ENCODE results near the gene LBHD1.

DNA sequence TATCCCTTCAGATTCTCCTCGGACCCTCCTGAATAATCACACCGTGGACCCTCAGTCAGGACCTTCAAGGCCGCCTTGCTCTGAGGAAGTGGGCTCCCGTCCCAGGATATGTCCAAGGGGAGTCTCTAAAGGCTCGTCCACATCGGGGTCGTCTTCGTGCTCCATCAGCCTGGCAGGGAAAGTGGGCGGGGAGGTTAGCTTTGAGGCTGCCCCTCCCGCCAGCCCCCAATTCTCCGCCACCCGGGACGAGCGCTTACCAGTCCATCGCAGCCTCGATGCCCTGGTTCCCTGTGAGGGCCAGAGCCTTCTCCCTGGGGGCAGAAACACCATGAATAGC is 6.3 kb upstream of the LBHD1 start:
- TF ChIP-seq, protein P1, sequence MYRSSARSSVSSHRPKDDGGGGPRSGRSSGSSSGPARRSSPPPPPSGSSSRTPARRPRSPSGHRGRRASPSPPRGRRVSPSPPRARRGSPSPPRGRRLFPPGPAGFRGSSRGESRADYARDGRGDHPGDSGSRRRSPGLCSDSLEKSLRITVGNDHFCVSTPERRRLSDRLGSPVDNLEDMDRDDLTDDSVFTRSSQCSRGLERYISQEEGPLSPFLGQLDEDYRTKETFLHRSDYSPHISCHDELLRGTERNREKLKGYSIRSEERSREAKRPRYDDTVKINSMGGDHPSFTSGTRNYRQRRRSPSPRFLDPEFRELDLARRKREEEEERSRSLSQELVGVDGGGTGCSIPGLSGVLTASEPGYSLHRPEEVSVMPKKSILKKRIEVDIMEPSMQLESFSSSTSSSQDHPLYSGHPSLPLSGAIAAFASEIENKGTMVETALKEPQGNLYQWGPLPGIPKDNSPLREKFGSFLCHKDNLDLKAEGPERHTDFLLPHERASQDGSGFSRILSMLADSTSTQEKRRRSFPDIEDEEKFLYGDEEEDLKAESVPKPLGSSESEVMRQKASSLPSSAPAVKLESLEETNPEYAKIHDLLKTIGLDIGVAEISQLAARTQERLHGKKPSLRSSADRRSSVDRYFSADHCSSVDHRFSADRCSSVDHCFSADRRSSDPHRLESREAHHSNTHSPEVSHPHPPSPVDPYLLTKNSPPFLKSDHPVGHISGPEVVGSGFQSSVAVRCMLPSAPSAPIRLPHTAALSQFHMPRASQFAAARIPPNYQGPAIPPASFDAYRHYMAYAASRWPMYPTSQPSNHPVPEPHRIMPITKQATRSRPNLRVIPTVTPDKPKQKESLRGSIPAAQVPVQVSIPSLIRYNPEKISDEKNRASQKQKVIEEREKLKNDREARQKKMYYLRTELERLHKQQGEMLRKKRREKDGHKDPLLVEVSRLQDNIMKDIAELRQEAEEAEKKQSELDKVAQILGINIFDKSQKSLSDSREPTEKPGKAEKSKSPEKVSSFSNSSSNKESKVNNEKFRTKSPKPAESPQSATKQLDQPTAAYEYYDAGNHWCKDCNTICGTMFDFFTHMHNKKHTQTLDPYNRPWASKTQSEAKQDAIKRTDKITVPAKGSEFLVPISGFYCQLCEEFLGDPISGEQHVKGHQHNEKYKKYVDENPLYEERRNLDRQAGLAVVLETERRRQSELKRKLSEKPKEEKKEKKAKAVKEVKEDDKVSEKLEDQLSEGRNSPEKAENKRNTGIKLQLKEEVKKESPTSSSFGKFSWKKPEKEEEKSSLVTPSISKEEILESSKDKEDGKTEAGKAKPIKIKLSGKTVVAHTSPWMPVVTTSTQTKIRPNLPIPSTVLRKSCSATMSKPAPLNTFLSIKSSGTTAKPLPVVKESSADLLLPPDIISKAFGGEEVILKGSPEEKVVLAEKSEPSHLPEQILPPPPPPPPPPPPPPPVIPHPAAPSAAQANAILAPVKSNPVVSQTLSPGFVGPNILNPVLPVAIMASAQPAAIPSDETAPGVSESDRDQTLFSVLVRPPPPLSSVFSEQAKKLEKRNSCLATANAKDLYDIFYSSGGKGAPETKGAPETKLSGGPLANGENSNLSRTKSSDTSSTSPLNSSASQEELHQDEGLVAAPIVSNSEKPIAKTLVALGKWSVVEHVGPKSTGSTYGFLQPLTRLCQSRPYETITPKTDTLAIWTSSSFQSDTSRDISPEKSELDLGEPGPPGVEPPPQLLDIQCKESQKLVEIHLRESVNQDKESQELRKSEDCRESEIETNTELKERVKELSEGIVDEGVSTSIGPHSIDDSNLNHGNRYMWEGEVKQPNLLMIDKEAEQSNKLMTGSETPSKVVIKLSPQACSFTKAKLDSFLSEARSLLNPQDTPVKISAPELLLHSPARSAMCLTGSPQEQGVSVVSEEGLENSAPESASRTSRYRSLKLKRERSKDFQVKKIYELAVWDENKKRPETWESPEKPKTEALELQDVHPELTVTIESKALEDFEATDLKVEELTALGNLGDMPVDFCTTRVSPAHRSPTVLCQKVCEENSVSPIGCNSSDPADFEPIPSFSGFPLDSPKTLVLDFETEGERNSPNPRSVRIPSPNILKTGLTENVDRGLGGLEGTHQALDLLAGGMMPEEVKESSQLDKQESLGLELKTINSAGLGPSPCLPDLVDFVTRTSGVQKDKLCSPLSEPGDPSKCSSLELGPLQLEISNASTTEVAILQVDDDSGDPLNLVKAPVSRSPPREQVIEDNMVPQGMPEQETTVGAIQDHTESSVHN (CRISPR knock-in tag; IDR thresholded peaks at IDR 0.05) = no peak
- no peak for TF ChIP-seq KDM5A (IDR thresholded peaks at IDR 0.05; ENCODE audit: borderline replicate concordance, low read length)
- TF ChIP-seq THYN1 (CRISPR knock-in tag; IDR thresholded peaks at IDR 0.05; ENCODE audit: borderline replicate concordance, low read depth) = no peak
- TF ChIP-seq TBL1XR1 (IDR thresholded peaks at IDR 0.05; ENCODE audit: borderline replicate concordance, low read length, partially characterized antibody) = no peak
- no peak for TF ChIP-seq SP2 (CRISPR knock-in tag; IDR thresholded peaks at IDR 0.05)
- TF ChIP-seq MEIS2 (CRISPR knock-in tag; IDR thresholded peaks at IDR 0.05) = no peak
- no peak for TF ChIP-seq ZNF616 (CRISPR knock-in tag; IDR thresholded peaks at IDR 0.05; ENCODE audit: low read depth)
- TF ChIP-seq ZNF326 (CRISPR knock-in tag; IDR thresholded peaks at IDR 0.05; ENCODE audit: borderline replicate concordance) = no peak
- TF ChIP-seq, protein P2, sequence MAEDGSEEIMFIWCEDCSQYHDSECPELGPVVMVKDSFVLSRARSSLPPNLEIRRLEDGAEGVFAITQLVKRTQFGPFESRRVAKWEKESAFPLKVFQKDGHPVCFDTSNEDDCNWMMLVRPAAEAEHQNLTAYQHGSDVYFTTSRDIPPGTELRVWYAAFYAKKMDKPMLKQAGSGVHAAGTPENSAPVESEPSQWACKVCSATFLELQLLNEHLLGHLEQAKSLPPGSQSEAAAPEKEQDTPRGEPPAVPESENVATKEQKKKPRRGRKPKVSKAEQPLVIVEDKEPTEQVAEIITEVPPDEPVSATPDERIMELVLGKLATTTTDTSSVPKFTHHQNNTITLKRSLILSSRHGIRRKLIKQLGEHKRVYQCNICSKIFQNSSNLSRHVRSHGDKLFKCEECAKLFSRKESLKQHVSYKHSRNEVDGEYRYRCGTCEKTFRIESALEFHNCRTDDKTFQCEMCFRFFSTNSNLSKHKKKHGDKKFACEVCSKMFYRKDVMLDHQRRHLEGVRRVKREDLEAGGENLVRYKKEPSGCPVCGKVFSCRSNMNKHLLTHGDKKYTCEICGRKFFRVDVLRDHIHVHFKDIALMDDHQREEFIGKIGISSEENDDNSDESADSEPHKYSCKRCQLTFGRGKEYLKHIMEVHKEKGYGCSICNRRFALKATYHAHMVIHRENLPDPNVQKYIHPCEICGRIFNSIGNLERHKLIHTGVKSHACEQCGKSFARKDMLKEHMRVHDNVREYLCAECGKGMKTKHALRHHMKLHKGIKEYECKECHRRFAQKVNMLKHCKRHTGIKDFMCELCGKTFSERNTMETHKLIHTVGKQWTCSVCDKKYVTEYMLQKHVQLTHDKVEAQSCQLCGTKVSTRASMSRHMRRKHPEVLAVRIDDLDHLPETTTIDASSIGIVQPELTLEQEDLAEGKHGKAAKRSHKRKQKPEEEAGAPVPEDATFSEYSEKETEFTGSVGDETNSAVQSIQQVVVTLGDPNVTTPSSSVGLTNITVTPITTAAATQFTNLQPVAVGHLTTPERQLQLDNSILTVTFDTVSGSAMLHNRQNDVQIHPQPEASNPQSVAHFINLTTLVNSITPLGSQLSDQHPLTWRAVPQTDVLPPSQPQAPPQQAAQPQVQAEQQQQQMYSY (CRISPR knock-in tag; IDR thresholded peaks at IDR 0.05) = no peak
- no peak for TF ChIP-seq SALL2 (CRISPR knock-in tag; IDR thresholded peaks at IDR 0.05)
- TF ChIP-seq, protein P3, sequence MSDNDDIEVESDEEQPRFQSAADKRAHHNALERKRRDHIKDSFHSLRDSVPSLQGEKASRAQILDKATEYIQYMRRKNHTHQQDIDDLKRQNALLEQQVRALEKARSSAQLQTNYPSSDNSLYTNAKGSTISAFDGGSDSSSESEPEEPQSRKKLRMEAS (IDR thresholded peaks at IDR 0.05) = no peak

Data from HepG2 (cell line).